Activated CD8-positive, alpha-beta memory T cell treated with anti-CD3 and anti-CD28 coated beads, Interleukin-2, amount 10 ng/mL, durations not matched to agents 7 days and 5 days (primary cell): Measurements from ENCODE around the gene GMPPA. TPM values are rescaled to one million over a fixed set of nuclear protein-coding genes. Genes with fewer than 3 reads are reported as not detected.

ENCODE experiments used
- ATAC-seq: fragments of 150-1000 bp; cut with Tn5 transposase; one replicate; pipeline ENCODE4 v1.10.0; 2021; ENCODE audit warnings: moderate library complexity
- CTCF ChIA-PET: fragments of 350-600 bp; sonication (Branson Sonifier 250); formaldehyde crosslinking; loops from one replicate; lab custom pipeline; 2021; ENCODE audit warnings: antibody characterized with exemption; lab: Charles Lee
- DNase-seq: peaks from one replicate; pipeline ENCODE4 v3.0.0-alpha.2; 2020
- H3K27ac Mint-ChIP-seq: one replicate; pipeline ENCODE4 v1.8.0; 2021; ENCODE audit warnings: mild to moderate bottlenecking, mixed read lengths
- H3K27me3 Mint-ChIP-seq: one replicate; pipeline ENCODE4 v1.8.0; 2021; ENCODE audit warnings: mixed read lengths
- H3K36me3 Mint-ChIP-seq: one replicate; pipeline ENCODE4 v1.8.0; 2021; ENCODE audit warnings: mild to moderate bottlenecking, mixed read lengths
- H3K4me1 Mint-ChIP-seq: one replicate; pipeline ENCODE4 v1.8.0; 2021; ENCODE audit warnings: mixed read lengths
- H3K4me3 Mint-ChIP-seq: one replicate; pipeline ENCODE4 v1.8.0; 2021; ENCODE audit warnings: mild to moderate bottlenecking, moderate library complexity, mixed read lengths
- H3K9me3 Mint-ChIP-seq: one replicate; pipeline ENCODE4 v1.8.0; 2022; ENCODE audit warnings: low read depth, mixed read lengths
- total RNA-seq, 2 experiments: library from RNA; stranded (reverse); gene quantifications; one replicate each; pipeline ENCODE4 v1.2.3, GENCODE V29; 2021

GMPPA gene
- total RNA-seq, 2 experiments from 2014 or later = 36.5 to 42.6 TPM

GRCh38 chr2:219461047-219461514 lies 37.6 kb upstream of the GMPPA start:
- Mint-ChIP-seq H3K4me1 (peaks cover 12% of the 10 kb centered on the region), H3K36me3 (no peaks in the 10 kb centered on the region), H3K9me3 (no peaks in the 10 kb centered on the region), H3K27ac (no peak overlapping the region), H3K27me3 (no peaks in the 10 kb centered on the region), H3K4me3 (no peak overlapping the region)
- DNase-seq (peak; percentile 77), ATAC-seq (peak; percentile 80)
- CTCF ChIA-PET = interaction anchor here (1.0 to 2.1 kb wide), 5 partner anchors 17 to 69 kb away, joined by 3 to 7 read pairs (median 3); a partner anchor contains a TSS

GRCh38 chr2:219461669-219462068 lies 37.0 kb upstream of the GMPPA start:
- CTCF ChIA-PET = interaction anchor here (1.0 to 2.1 kb wide), 5 partner anchors 16 to 68 kb away, joined by 3 to 7 read pairs (median 3); a partner anchor contains a TSS
- DNase-seq = no peak
- H3K36me3 Mint-ChIP-seq = no peaks in the 10 kb centered on the region
- no peak overlapping the region for H3K27ac Mint-ChIP-seq
- H3K9me3 Mint-ChIP-seq = no peaks in the 10 kb centered on the region
- H3K27me3 Mint-ChIP-seq = no peaks in the 10 kb centered on the region
- peaks cover 12% of the 10 kb centered on the region for H3K4me1 Mint-ChIP-seq
- H3K4me3 Mint-ChIP-seq = no peak overlapping the region
- no peak for ATAC-seq

- CTCF ChIA-PET = interaction anchor here (1.1 to 2.0 kb wide), 5 partner anchors 20 to 81 kb away, joined by 3 to 6 read pairs (median 3); partner anchors contain the start of gene GMPPA
- Mint-ChIP-seq H3K9me3 (no peaks in the 10 kb centered on the region), H3K4me3 (no peak overlapping the region), H3K4me1 (peaks cover 12% of the 10 kb centered on the region), H3K27ac (no peak overlapping the region), H3K27me3 (no peaks in the 10 kb centered on the region), H3K36me3 (no peaks in the 10 kb centered on the region)
- ATAC-seq (no peak), DNase-seq (no peak)
Observed at GRCh38 chr2:219462349-219462748, 36.3 kb upstream of the GMPPA start.

- Mint-ChIP-seq H3K36me3 (no peaks in the 10 kb centered on the region), H3K4me3 (no peak overlapping the region), H3K4me1 (peaks cover 8% of the 10 kb centered on the region), H3K27me3 (no peaks in the 10 kb centered on the region), H3K9me3 (no peaks in the 10 kb centered on the region), H3K27ac (no peak overlapping the region)
- CTCF ChIA-PET = interaction anchor here (0.8 to 2.0 kb wide), 5 partner anchors 10 to 66 kb away, joined by 3 to 7 read pairs (median 4); partner anchors contain the start of gene GMPPA
- ATAC-seq (no peak), DNase-seq (no peak)
Observed at GRCh38 chr2:219464286-219465032, 34.2 kb upstream of the GMPPA start.

GRCh38 chr2:219465659-219466561 lies 32.8 kb upstream of the GMPPA start:
- no peaks in the 10 kb centered on the region for H3K36me3 Mint-ChIP-seq
- ATAC-seq = no peak
- DNase-seq = no peak
- H3K27ac Mint-ChIP-seq = no peak overlapping the region
- CTCF ChIA-PET = interaction anchor here (1.5 kb wide), 1 partner anchor 64 kb away, joined by 7 read pairs; no protein-coding TSS in a partner anchor
- H3K27me3 Mint-ChIP-seq = no peaks in the 10 kb centered on the region
- H3K9me3 Mint-ChIP-seq = no peaks in the 10 kb centered on the region
- H3K4me1 Mint-ChIP-seq = peaks cover 4% of the 10 kb centered on the region
- no peak overlapping the region for H3K4me3 Mint-ChIP-seq

GRCh38 chr2:219466816-219467735 lies 31.6 kb upstream of the GMPPA start:
- CTCF ChIA-PET = interaction anchor here (0.7 kb wide), 1 partner anchor 29 kb away, joined by 3 read pairs; a partner anchor contains a TSS
- no peaks in the 10 kb centered on the region for H3K27me3 Mint-ChIP-seq
- no peak for DNase-seq
- H3K4me3 Mint-ChIP-seq = no peak overlapping the region
- no peaks in the 10 kb centered on the region for H3K36me3 Mint-ChIP-seq
- no peak overlapping the region for H3K27ac Mint-ChIP-seq
- no peak for ATAC-seq
- no peaks in the 10 kb centered on the region for H3K9me3 Mint-ChIP-seq
- no peaks in the 10 kb centered on the region for H3K4me1 Mint-ChIP-seq

- DNase-seq (no peak), ATAC-seq (no peak)
- H3K27me3 Mint-ChIP-seq = no peaks in the 10 kb centered on the region
- no peaks in the 10 kb centered on the region for H3K36me3 Mint-ChIP-seq
- CTCF ChIA-PET = interaction anchor here (0.7 to 0.8 kb wide), 2 partner anchors 9 to 28 kb away, joined by 3 read pairs; a partner anchor contains a TSS
- no peak overlapping the region for H3K27ac Mint-ChIP-seq
- H3K4me3 Mint-ChIP-seq = no peak overlapping the region
- H3K9me3 Mint-ChIP-seq = no peaks in the 10 kb centered on the region
- H3K4me1 Mint-ChIP-seq = no peaks in the 10 kb centered on the region
Observed at GRCh38 chr2:219467736-219468075, 31.0 kb upstream of the GMPPA start.

GRCh38 chr2:219468410-219469185 lies 30.1 kb upstream of the GMPPA start:
- Mint-ChIP-seq H3K36me3 (no peaks in the 10 kb centered on the region), H3K9me3 (no peaks in the 10 kb centered on the region), H3K4me3 (no peak overlapping the region), H3K27ac (no peak overlapping the region), H3K4me1 (no peaks in the 10 kb centered on the region), H3K27me3 (no peaks in the 10 kb centered on the region)
- no peak for DNase-seq
- CTCF ChIA-PET = interaction anchor here (0.8 kb wide), 1 partner anchor 8 kb away, joined by 3 read pairs; no protein-coding TSS in a partner anchor
- no peak for ATAC-seq

GRCh38 chr2:219469186-219469724 lies 29.4 kb upstream of the GMPPA start:
- H3K4me3 Mint-ChIP-seq = no peak overlapping the region
- no peaks in the 10 kb centered on the region for H3K9me3 Mint-ChIP-seq
- H3K4me1 Mint-ChIP-seq = no peaks in the 10 kb centered on the region
- DNase-seq = no peak
- no peak for ATAC-seq
- CTCF ChIA-PET = interaction anchor here (1.9 kb wide), 1 partner anchor 61 kb away, joined by 9 read pairs; no protein-coding TSS in a partner anchor
- no peaks in the 10 kb centered on the region for H3K27me3 Mint-ChIP-seq
- H3K36me3 Mint-ChIP-seq = no peaks in the 10 kb centered on the region
- H3K27ac Mint-ChIP-seq = no peak overlapping the region

- Mint-ChIP-seq H3K4me3 (no peak overlapping the region), H3K4me1 (no peaks in the 10 kb centered on the region), H3K36me3 (no peaks in the 10 kb centered on the region), H3K9me3 (no peaks in the 10 kb centered on the region), H3K27me3 (no peaks in the 10 kb centered on the region), H3K27ac (no peak overlapping the region)
- DNase-seq (no peak), ATAC-seq (no peak)
- CTCF ChIA-PET = interaction anchor here (0.5 to 1.9 kb wide), 3 partner anchors 12 to 368 kb away, joined by 3 to 9 read pairs (median 5); no protein-coding TSS in a partner anchor
Observed at GRCh38 chr2:219470429-219470828, 28.3 kb upstream of the GMPPA start.

- no peak overlapping the region for H3K4me3 Mint-ChIP-seq
- no peaks in the 10 kb centered on the region for H3K36me3 Mint-ChIP-seq
- ATAC-seq (no peak), DNase-seq (no peak)
- no peaks in the 10 kb centered on the region for H3K4me1 Mint-ChIP-seq
- H3K27ac Mint-ChIP-seq = no peak overlapping the region
- CTCF ChIA-PET = interaction anchor here (1.5 to 1.9 kb wide), 2 partner anchors 58 to 69 kb away, joined by 3 to 9 read pairs; no protein-coding TSS in a partner anchor
- no peaks in the 10 kb centered on the region for H3K27me3 Mint-ChIP-seq
- no peaks in the 10 kb centered on the region for H3K9me3 Mint-ChIP-seq
Observed at GRCh38 chr2:219471476-219472371, 27.0 kb upstream of the GMPPA start.
